Testis (tissue), 3 donors: ENCODE measurements around the gene NEAT1. TPM values are rescaled to one million over a fixed set of nuclear protein-coding genes. Genes with fewer than 3 reads are reported as not detected.

Experiments used
- DNase-seq: peaks from one replicate; pipeline ENCODE4 v3.0.0-alpha.2; 2019
- H3K27ac ChIP-seq, 2 donors: fragments of 200-600 bp; sonication (generic); one replicate each; pipeline ENCODE4 v1.5.1; 2019
- H3K27me3 ChIP-seq: fragments of 200-600 bp; sonication (generic); one replicate; pipeline ENCODE4 v1.5.1; 2019
- H3K36me3 ChIP-seq: fragments of 200-600 bp; sonication (generic); one replicate; pipeline ENCODE4 v1.5.1; 2017; ENCODE audit warnings: low read depth; ENCODE audit errors: missing control alignments
- H3K4me1 ChIP-seq: fragments of 200-600 bp; sonication (generic); one replicate; pipeline ENCODE4 v1.5.1; 2019
- H3K4me3 ChIP-seq, 2 donors: fragments of 200-600 bp; sonication (generic); one replicate each; pipeline ENCODE4 v1.5.1; 2017 to 2019
- H3K9me3 ChIP-seq: fragments of 200-600 bp; sonication (generic); one replicate; pipeline ENCODE4 v1.5.1; 2017
- CTCF ChIP-seq, 3 experiments: fragments of 450-650 bp in 2 of 3; fragments of 200-600 bp in 1 of 3; sonication (generic) in 1 of 3; IDR thresholded peaks; one replicate each; pipeline ENCODE4 v1.5.1; 2016 to 2019; ENCODE audit warnings: antibody characterized with exemption in 3 of 3, mild to moderate bottlenecking in 2 of 3, moderate library complexity in 1 of 3
- POLR2A ChIP-seq: fragments of 450-650 bp; IDR thresholded peaks from one replicate; pipeline ENCODE4 v1.6.1; 2017; ENCODE audit warnings: antibody characterized with exemption, mild to moderate bottlenecking, moderate library complexity
- WGBS, 2 donors: methylation state at CpG; one replicate each; pipeline ENCODE4 v1.1.5; 2018; 5-methylcytosine and 5-hydroxymethylcytosine counted together
- intact Hi-C: fragments of 100-400 bp; cut with DNase I; formaldehyde crosslinking; loops from one replicate; pipeline ENCODE4 v1.15.1; 2023; ENCODE audit warnings: low total_unique reads
- polyA plus RNA-seq: library from polyadenylated mRNA; stranded (reverse); fragments of 350-450 nt; fragmentation: Illumina TruSeq; extraction: RNeasy Lipid Tissue Mini Kit (QIAGEN cat#74804); gene quantifications from one replicate; pipeline ENCODE4 v1.2.3, GENCODE V29; 2014; ENCODE audit warnings: low read depth, low replicate concordance; ENCODE audit not compliant: insufficient read depth
- total RNA-seq, 2 donors: library from RNA; depleted of rRNA; stranded (reverse); fragments of >200 nt; gene quantifications; one replicate each; pipeline ENCODE4 v1.2.3, GENCODE V29; 2016

Gene NEAT1
- total and polyA plus RNA-seq, 3 donors from 2014 or later, result 189 to 243 (median 230) TPM

- Histone ChIP-seq H3K4me1 (peaks cover 61% of the 10 kb centered on the region), H3K36me3 (no peaks in the 10 kb centered on the region), H3K27ac (peak overlapping the region; percentile 94 to 96), H3K27me3 (no peaks in the 10 kb centered on the region), H3K4me3 (peak overlapping the region in 1 of 2 donors; percentile 32), H3K9me3 (no peaks in the 10 kb centered on the region)
- DNase-seq, result no peak
- 29 to 35% methylated on average over 4 of the region's 4 CpGs for WGBS, 2 donors
- intact Hi-C loops, result no loop called here
- TF ChIP-seq POLR2A, result no peak
- no peak for TF ChIP-seq CTCF (IDR thresholded peaks at IDR 0.05)
Observed at GRCh38 chr11:65418431-65418680, 4.2 kb upstream of the NEAT1 start.

- no peaks in the 10 kb centered on the region for H3K36me3 ChIP-seq
- 13 to 17% methylated on average over 12 to 15 of the region's 15 CpGs for WGBS, 2 donors
- no peaks in the 10 kb centered on the region for H3K27me3 ChIP-seq
- TF ChIP-seq CTCF (IDR thresholded peaks at IDR 0.05) (no peak), POLR2A (no peak)
- peak overlapping the region in 1 of 2 donors; percentile 32 for H3K4me3 ChIP-seq
- peak; percentile 97 for DNase-seq
- peaks cover 61% of the 10 kb centered on the region for H3K4me1 ChIP-seq
- intact Hi-C loops, result no loop called here
- H3K27ac ChIP-seq, result peak overlapping the region; percentile 94 to 96
- no peaks in the 10 kb centered on the region for H3K9me3 ChIP-seq
Observed at GRCh38 chr11:65418681-65419459, 3.7 kb upstream of the NEAT1 start.

DNA sequence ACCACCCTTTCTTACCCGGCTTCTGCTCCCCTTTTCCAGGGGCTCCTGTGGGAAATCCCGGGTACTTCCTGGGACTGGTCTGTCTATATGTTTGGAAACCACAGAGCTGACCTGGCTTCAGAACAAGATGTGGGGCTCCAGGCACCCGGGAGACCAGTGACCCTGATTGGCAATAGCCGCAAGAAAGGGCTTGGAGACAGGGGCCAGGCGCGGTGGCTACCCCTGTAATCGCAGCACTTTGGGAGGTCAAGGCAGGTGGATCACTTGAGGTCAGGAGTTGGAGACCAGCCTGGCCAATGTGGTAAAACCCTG, 3.2 kb upstream of the NEAT1 start:
- Histone ChIP-seq H3K4me1 (peaks cover 61% of the 10 kb centered on the region), H3K9me3 (no peaks in the 10 kb centered on the region), H3K27ac (peak overlapping the region; percentile 94 to 96), H3K36me3 (no peaks in the 10 kb centered on the region), H3K4me3 (peak overlapping the region in 1 of 2 donors; percentile 11), H3K27me3 (no peaks in the 10 kb centered on the region)
- no peak for DNase-seq
- TF ChIP-seq CTCF (IDR thresholded peaks at IDR 0.05), result no peak
- no peak for TF ChIP-seq POLR2A
- 41 to 59% methylated on average over 5 to 7 of the region's 7 CpGs for WGBS, 2 donors
- intact Hi-C loops, result no loop called here

DNA sequence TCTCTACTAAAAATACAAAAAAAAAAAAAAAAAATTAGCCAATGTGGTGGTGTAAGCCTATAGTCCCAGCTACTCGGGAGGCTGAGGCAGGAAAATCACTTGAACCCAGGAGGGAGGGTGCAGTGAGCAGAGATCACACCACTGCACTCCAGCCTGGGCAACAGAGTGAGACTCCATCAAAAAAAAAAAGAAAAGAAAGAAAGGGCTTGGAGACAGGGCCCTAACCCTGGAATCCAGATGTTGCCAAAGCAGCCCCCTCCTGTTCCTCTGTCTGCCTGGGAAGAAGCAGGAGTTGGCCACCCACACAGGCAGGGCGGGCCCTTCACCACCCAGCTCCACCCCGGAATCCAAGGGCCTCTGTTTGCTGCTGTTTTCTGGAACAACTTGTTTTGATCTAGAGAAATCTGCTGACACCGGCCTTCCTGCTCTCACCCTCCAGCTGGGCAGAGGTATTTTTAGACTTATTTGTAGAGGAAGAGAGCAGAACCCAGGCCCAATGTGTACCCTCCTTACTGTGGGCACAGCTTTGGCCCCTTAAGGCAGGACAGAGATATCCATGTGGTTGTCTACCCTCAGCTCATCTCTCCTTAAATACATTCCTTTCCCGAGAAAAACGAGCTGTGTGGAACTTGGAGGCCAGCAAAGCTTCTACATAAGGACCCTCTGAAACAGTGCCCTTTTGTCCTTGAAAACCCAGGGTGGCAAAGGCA, 2.7 kb upstream of the NEAT1 start:
- H3K36me3 ChIP-seq, result no peaks in the 10 kb centered on the region
- intact Hi-C loops, result loop anchor here (5.0 kb wide), 1 partner anchor 77 kb away; the partner anchor contains the start of gene MALAT1
- H3K27ac ChIP-seq, result peak overlapping the region; percentile 94 to 96
- TF ChIP-seq CTCF (IDR thresholded peaks at IDR 0.05), result no peak
- TF ChIP-seq POLR2A, result no peak
- H3K4me1 ChIP-seq, result peaks cover 61% of the 10 kb centered on the region
- no peaks in the 10 kb centered on the region for H3K27me3 ChIP-seq
- DNase-seq, result peak; percentile 93
- H3K4me3 ChIP-seq, result peak overlapping the region in 1 of 2 donors; percentile 11
- H3K9me3 ChIP-seq, result no peaks in the 10 kb centered on the region
- 16 to 17% methylated on average over 6 of the region's 6 CpGs for WGBS, 2 donors
